ENCODE data around the gene COA3.

- no peak for TF ChIP-seq POLR2A (IDR thresholded peaks at IDR 0.05; ENCODE audit: low read depth, low read length)
- TF ChIP-seq POLR2AphosphoS5 (IDR thresholded peaks at IDR 0.05; ENCODE audit: low read depth, low read length): no peak
- TF ChIP-seq TAF1 (IDR thresholded peaks at IDR 0.05; ENCODE audit: low read depth, low read length): no peak
- no peak for TF ChIP-seq SPI1 (IDR thresholded peaks at IDR 0.05; ENCODE audit: low read depth, low read length)
- TF ChIP-seq POU2F2 (IDR thresholded peaks at IDR 0.05; ENCODE audit: low read depth, low read length): no peak
- TF ChIP-seq PAX5 (IDR thresholded peaks at IDR 0.05; ENCODE audit: insufficient read depth, low read length, severe bottlenecking): no peak
These were observed 45.8 kb upstream of the COA3 start, which contains the start of gene AOC2 for GRCh38 chr17:42844271-42844670.

Measured in GM12891 (cell line).